Right ventricle myocardium inferior (tissue), 1 donor: ENCODE measurements around the gene BACH2. TPM values are rescaled to one million over a fixed set of nuclear protein-coding genes. Genes with fewer than 3 reads are reported as not detected.
"Not testable (repeated sequence)": the region's sequence is repeated elsewhere in the genome, so short reads cannot be mapped to it uniquely, and the experiment has no call there.

Experiments
- ATAC-seq: fragments of 200-7000 bp; cut with Tn5 transposase; one replicate; pipeline ENCODE4 v1.9.1; 2020; ENCODE audit warnings: mild to moderate bottlenecking, moderate library complexity
- DNase-seq: peaks from one replicate; pipeline ENCODE4 v3.0.0; 2021; ENCODE audit errors: missing footprints
- intact Hi-C: fragments of 100-400 bp; cut with DNase I; formaldehyde crosslinking; loops from one replicate; pipeline ENCODE4 v1.11.0; 2022
- total RNA-seq: library from RNA; stranded (reverse); fragmentation: NEBNext Ultra II Directional; extraction: Animal tissue kit (Norgen Biotek cat#: 25700); gene quantifications from one replicate; pipeline ENCODE4 v1.2.1, GENCODE V29; 2021
- donor health status: DM: no; HTN: yes; CAD: no; lungs with severe emphysema.

BACH2 gene
- total RNA-seq, 1 donor from 2014 or later: 2.2 TPM

DNA sequence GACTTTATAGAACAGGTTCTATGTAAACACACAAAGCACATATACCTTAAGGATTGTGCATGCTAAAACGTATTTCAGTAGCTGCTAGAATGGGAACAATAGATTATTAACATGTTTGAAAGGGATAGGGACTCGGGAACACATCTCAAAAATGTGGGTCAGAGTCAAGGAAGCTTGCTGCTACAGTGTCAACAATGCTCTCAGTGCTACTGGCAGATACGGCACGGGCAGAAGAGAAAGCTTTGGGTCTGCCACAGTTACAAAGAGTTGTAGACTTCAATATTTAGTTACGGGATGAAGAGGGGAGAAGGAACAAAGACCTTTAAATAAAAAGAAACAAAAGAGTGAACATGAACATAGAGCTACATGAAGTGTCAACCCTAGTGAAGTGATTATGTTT lies 170.5 kb downstream of the BACH2 start:
- no peak for DNase-seq
- intact Hi-C loops: no loop called here
- ATAC-seq: no peak

- ATAC-seq (no peak), DNase-seq (no peak)
- intact Hi-C loops: no loop called here
Observed at GRCh38 chr6:90124874-90125510, 171.7 kb downstream of the BACH2 start.

DNA sequence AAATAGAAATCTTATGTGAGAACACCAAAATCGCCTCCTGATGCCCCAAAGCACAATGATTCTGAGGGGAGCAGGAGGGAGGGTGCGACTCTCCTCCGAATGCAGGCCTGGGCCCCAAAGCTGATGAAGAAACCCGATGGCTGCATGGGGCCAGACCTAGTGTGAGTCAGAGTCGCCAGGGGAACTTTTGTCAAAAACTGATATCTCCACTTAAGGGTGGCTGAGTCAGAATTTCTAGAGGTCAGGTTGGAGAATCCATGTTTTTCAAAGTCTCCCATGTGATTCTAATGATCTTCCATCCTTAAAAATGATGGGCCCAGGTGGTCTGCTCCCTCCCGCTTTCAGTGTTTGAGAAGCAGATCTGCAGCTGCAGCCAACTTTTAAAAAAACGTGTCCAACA lies 172.8 kb downstream of the BACH2 start:
- DNase-seq: no peak
- intact Hi-C loops: no loop called here

DNA sequence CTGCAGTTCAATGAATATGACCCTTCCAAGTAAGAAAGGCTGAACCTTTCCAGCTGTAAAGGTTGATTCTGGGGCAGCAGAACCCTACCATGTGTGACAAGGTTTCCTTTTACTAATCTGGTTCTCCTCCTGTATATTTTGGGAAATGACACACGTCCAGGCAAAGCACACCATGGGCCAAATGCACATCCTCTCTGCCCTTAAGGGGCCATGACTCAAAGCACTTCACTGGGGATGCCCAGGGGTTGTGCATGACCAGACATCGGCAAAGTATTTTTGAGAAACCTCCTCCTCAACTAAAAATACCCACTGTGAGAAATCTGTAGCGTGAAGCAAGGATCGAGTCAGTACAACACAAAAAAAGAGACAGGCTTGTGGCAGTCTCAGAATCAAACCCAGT lies 174.7 kb downstream of the BACH2 start:
- no peak for ATAC-seq
- no peak for DNase-seq
- intact Hi-C loops: no loop called here

More for the DNA sequence above, 172.8 kb downstream of the BACH2 start:
- no peak for ATAC-seq

DNA sequence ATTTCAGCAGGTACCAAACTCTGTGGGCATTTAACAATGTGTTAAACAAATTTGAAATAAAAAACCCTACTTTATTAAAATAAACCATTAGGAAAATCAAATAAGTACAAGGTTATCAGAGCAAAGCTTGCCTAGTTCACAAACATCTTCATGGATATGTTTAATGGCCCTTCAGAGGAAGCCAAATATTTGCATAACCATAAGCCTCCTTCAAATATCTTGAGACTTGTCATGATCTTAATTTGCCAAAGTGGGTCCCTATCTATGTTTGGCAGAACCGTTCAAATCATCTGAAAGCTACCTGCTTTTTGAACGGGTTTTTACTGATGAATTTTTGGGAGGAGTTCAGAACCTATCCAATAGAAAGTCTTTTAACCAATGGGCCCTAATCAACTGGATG lies 176.3 kb downstream of the BACH2 start:
- no peak for ATAC-seq

GRCh38 chr6:90119618-90120017 lies 177.0 kb downstream of the BACH2 start:
- intact Hi-C loops: no loop called here
- no peak for ATAC-seq
- DNase-seq: no peak

More for the DNA sequence above, 176.3 kb downstream of the BACH2 start:
- intact Hi-C loops: no loop called here
- no peak for DNase-seq

- DNase-seq: no peak
- no peak for ATAC-seq
- intact Hi-C loops: no loop called here
Observed at GRCh38 chr6:90118581-90118980, 178.1 kb downstream of the BACH2 start.

GRCh38 chr6:90118069-90118468 lies 178.6 kb downstream of the BACH2 start:
- DNase-seq: no peak
- intact Hi-C loops: no loop called here
- ATAC-seq: no peak

DNA sequence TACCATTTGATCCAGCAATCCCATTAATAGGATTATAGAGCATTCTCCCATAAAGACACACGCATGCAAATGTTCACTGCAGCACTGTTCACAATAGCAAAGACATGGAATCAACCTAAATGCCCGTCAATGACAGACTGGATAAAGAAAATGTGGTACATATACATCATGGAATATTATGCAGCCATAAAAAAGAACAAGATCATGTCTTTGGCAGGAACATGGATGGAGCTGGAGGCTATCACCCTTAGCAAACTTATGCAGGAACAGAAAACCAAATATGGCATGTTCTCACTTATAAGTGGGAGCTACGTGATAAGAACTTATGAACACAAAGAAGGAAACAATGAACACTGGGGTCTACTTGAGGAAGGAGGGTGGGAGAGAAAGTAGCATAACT lies 180.5 kb downstream of the BACH2 start:
- intact Hi-C loops, DNase-seq, ATAC-seq: not testable (repeated sequence)

DNA sequence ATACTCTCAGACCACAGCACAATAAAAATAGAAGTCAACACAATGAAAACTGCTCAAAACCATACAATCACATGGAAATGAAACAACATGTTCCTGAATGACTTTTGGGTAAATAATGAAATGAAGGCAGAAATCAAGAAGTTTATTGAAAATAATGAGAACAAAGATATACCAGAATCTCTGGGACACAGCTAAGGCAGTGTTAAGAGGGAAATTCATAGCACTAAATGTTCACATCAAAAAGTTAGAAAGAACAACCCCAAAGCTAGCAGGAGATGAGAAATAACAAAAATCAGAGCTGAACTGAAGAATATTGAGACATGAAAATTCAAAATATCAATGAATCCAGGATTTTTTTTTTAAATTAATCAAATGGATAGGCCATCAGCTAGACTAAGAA lies 183.3 kb downstream of the BACH2 start:
- intact Hi-C loops: no loop called here
- ATAC-seq (no peak), DNase-seq (no peak)

- ATAC-seq (no peak), DNase-seq (no peak)
- intact Hi-C loops: no loop called here
Observed at GRCh38 chr6:90111387-90111786, 185.3 kb downstream of the BACH2 start.

- ATAC-seq (no peak), DNase-seq (no peak)
- intact Hi-C loops: no loop called here
Observed at GRCh38 chr6:90110971-90111370, 185.7 kb downstream of the BACH2 start.

- DNase-seq (no peak), ATAC-seq (no peak)
- intact Hi-C loops: no loop called here
Observed at GRCh38 chr6:90109141-90109540, 187.5 kb downstream of the BACH2 start.

GRCh38 chr6:90107771-90108282 lies 188.8 kb downstream of the BACH2 start:
- intact Hi-C loops: no loop called here
- no peak for DNase-seq
- ATAC-seq: no peak

GRCh38 chr6:90107371-90107770 lies 189.3 kb downstream of the BACH2 start:
- ATAC-seq (no peak), DNase-seq (no peak)
- intact Hi-C loops: no loop called here

GRCh38 chr6:90106449-90106848 lies 190.2 kb downstream of the BACH2 start:
- intact Hi-C loops: no loop called here
- DNase-seq (no peak), ATAC-seq (no peak)

GRCh38 chr6:90105506-90106170 lies 191.0 kb downstream of the BACH2 start:
- ATAC-seq: no peak
- DNase-seq: no peak
- intact Hi-C loops: no loop called here

DNA sequence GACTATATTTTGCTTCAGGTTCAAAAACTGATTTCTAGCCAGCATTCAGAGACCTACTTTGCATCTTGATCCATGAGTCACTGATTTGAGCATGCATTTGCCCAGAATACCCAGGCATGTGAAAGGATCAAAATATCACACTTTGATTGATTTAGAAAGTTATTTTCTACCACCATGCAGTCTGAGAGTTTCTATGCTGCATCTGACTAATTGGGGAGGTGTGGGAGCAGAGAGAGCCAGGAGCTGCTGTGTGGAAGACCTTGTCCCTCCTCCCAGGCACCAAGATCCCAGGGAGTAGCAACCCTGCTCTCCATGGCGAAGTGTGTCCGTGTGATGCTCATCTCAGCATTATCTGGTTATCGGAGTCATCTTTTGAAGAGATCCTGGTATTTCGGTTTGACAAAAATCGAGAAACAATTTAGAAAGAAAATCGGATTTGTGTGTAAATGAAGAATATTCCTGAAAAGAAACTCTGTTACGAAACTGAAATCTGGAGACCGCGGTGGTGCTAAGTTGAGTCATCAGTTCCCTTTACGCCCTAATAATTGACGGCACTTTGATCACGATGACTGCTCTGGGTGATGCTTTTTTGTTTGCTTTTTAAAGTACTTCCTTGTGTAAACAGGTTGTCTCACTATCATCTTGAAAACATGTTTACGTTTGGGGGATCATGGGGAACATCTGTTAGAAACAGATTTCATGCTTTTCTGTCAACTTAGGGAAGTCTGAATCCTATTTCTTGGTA lies 193.4 kb downstream of the BACH2 start:
- intact Hi-C loops: no loop called here
- ATAC-seq: no peak

GRCh38 chr6:90101403-90101802 lies 195.2 kb downstream of the BACH2 start:
- DNase-seq: no peak
- intact Hi-C loops: no loop called here
- ATAC-seq: no peak

More for the DNA sequence above, 193.4 kb downstream of the BACH2 start:
- DNase-seq: no peak
